SK-N-MC (cell line): Measurements from ENCODE around the gene C6orf15.

Experiments used
- EZH2 ChIP-seq: fragments of 200-600 bp; sonication (generic); IDR thresholded peaks from one replicate; pipeline ENCODE4 v1.6.1; 2017; ENCODE audit warnings: antibody characterized with exemption
- POLR2AphosphoS5 ChIP-seq: IDR thresholded peaks from 2 replicates; pipeline ENCODE4 v1.6.1; 2012; ENCODE audit warnings: mild to moderate bottlenecking, low read depth, low read length, borderline replicate concordance

DNA sequence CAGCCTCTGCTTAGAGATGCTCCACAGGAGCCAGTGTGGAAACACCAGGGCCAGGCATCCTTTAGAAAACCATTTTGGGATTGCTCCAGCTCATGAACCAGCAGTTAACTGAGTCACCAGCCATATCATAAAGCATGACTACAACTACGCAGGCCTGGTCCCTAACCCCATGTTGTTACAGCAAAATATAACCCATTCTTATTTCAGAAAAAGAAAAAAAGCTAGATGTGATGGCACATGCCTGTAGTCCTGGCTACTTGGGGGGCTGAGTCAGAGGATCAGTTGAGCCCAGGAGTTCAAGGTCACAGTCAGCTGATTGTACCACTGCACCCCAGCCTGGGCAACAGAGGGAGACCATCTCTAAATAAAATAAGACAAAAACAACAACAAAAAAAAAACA, 36.8 kb downstream of the C6orf15 start:
- no peak for TF ChIP-seq POLR2AphosphoS5
- TF ChIP-seq EZH2, result no peak
